Measurements from ENCODE around the gene MRAP.

Gene MRAP

DNA sequence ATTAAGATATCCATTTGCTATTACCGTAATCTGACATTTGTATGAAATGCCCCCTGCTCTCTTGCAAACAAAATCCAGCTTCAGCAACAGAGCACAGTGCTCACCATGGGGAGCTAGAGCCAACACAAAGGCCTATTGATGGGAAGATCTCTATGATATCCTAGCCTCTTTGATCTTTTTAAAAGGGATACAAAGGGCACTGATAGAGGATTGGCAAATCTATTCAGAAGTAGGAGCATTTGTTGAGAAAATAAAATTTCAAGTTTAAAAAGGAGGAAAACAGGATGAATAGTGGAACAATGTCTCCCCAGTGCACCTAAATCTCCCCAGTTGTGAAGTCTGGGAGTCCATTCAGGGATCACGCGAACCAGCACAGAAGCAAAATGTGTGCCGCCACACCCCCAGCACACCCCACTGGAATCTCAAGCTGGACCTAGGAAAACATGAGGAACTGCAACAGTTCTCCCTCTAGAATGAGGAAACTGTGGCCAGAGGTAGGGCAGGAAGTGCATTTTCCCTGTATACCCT, 32.2 kb downstream of the MRAP start:
- no peak overlapping the region for H3K27ac ChIP-seq
- no peak overlapping the region for H3K4me3 ChIP-seq
- DNase-seq (ENCODE audit: low spot score) = peak; percentile 24
- TF ChIP-seq, protein P1, sequence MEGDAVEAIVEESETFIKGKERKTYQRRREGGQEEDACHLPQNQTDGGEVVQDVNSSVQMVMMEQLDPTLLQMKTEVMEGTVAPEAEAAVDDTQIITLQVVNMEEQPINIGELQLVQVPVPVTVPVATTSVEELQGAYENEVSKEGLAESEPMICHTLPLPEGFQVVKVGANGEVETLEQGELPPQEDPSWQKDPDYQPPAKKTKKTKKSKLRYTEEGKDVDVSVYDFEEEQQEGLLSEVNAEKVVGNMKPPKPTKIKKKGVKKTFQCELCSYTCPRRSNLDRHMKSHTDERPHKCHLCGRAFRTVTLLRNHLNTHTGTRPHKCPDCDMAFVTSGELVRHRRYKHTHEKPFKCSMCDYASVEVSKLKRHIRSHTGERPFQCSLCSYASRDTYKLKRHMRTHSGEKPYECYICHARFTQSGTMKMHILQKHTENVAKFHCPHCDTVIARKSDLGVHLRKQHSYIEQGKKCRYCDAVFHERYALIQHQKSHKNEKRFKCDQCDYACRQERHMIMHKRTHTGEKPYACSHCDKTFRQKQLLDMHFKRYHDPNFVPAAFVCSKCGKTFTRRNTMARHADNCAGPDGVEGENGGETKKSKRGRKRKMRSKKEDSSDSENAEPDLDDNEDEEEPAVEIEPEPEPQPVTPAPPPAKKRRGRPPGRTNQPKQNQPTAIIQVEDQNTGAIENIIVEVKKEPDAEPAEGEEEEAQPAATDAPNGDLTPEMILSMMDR (IDR thresholded peaks at IDR 0.05) = no peak

DNA sequence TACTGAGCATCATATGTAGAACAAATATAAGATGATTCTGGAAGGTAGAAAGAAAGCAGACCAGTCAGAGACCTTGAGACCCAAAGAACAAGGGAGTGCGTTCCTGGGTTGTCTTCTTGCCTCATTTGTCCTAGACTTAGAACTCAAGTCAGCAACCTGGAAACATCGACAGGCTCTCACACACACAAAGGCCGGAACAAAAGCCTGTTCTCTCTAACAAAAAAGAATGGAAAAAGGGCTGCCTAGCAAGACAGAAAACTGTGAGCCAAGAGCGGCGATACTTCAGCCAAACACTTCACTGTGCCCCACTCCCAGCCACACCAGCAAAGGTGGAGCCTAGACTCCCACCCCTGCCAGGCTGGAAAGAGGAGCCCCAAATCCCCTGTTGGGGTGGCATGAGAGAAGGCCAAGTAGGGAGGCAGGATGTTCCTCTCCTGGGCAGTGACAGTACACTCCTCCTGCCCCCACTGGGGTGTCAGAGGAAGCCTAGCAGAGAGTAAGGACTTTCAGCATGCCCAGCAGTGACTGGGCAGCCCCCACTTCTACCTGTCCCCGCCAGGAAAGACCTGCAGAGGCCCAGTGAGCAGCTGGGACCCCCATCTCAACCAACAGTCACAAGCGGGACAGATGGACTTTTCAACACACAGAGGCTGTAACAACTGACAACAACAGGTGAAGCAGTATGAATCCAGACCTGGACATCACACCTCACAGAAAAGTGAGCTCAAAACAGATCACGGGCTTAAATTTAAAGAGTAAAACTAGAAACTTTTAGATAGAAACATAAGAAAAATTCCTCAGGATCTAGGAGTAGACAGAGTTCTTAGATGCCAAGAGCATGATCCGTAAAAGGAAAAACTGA, 33.0 kb downstream of the MRAP start:
- peak; percentile 64 for DNase-seq (ENCODE audit: low spot score)
- TF ChIP-seq, protein P1 (IDR thresholded peaks at IDR 0.05) = no peak
- Histone ChIP-seq H3K27ac (no peak overlapping the region), H3K4me3 (no peak overlapping the region)

DNA sequence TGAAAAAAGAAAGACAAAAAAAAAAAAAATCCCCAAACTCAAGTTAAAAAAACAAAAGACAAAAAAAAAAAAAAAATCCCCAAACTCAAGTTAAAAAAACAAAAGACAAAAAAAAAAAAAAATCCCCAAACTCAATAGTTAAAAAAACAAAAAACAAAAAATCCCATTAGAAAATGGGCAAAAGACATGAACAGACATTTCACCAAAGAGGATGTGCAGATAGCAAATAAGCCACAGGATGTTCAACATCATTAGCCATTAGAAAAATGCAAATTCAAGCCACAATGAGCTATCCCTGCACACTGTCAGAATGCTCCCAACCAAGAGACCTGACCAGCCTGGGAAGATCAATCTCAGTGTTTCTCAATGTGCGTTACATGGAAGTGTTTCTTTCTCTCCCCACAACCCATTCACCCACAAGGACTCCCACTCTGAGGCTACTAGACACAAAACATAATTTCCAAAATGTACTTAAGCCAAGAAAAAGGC, 33.9 kb downstream of the MRAP start:
- Histone ChIP-seq H3K27ac (no peak overlapping the region), H3K4me3 (no peak overlapping the region)
- TF ChIP-seq, protein P1 (IDR thresholded peaks at IDR 0.05) = no peak
- no peak for DNase-seq (ENCODE audit: low spot score)

DNA sequence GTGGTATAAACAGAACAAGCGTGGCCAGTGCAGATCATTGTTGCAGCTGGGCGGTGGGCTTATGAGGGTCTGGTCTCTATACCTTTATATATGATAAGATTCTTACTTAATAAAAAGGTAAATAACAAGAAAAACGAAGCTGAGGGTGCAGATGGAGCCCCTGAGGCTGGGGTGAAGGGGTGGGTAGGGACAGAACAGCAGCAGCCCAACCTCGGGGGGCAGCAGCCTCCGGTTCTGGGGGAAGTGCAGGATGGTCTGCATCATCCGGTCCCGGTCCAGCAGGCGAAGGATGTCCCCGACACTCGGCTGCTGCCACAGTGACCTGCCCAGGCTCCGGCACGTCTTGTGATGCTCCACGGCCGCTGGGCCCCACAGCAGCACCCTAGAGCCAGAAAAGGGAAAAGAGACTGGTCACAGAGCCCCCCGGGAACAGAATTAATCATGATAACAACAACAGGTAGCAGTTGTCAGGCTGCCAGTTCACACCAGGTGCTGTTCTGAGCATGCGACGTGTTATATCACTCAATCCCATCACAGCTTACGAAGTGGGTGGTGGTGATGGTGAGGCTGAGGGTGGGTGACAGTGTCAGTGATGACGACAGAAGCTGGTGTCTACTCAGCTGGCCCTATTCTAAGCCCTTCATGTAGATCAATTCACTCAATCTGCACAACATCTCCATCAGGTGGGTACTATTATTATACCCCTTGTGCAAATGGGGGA, 35.5 kb downstream of the MRAP start:
- H3K27ac ChIP-seq = peak overlapping the region in 1 of 2 donors; percentile 21
- DNase-seq (ENCODE audit: low spot score) = no peak
- TF ChIP-seq, protein P1 (IDR thresholded peaks at IDR 0.05) = no peak
- H3K4me3 ChIP-seq = no peak overlapping the region

DNA sequence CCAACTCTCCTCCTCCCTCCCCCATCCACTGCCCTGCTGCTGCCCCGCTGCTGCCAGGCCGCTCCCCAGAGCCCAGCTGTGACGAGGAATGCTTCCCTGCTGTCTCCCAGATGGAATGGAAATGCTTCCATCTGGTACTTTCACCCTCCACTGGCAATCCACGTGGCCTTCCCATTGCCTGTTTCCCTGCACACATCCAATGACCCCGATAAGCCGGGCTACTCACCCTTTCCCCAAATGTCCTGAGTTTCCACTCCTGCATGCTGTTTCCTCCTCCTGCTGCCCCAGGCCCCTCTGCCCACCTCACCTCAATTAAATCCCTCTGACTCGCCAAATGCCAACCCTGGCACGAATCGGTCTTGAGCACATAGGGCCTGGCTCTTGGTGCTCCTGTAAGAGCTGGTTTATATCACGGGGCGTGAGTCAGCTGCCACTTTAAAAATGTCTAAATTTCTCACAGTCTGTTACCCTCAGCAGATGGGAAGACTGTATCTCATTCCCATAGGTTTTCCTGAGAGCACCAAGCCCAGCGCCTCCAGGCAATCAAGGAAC, 36.4 kb downstream of the MRAP start:
- TF ChIP-seq, protein P1 (IDR thresholded peaks at IDR 0.05) = no peak
- Histone ChIP-seq H3K4me3 (no peak overlapping the region), H3K27ac (peak overlapping the region in 1 of 2 donors; percentile 21)
- no peak for DNase-seq (ENCODE audit: low spot score)

DNA sequence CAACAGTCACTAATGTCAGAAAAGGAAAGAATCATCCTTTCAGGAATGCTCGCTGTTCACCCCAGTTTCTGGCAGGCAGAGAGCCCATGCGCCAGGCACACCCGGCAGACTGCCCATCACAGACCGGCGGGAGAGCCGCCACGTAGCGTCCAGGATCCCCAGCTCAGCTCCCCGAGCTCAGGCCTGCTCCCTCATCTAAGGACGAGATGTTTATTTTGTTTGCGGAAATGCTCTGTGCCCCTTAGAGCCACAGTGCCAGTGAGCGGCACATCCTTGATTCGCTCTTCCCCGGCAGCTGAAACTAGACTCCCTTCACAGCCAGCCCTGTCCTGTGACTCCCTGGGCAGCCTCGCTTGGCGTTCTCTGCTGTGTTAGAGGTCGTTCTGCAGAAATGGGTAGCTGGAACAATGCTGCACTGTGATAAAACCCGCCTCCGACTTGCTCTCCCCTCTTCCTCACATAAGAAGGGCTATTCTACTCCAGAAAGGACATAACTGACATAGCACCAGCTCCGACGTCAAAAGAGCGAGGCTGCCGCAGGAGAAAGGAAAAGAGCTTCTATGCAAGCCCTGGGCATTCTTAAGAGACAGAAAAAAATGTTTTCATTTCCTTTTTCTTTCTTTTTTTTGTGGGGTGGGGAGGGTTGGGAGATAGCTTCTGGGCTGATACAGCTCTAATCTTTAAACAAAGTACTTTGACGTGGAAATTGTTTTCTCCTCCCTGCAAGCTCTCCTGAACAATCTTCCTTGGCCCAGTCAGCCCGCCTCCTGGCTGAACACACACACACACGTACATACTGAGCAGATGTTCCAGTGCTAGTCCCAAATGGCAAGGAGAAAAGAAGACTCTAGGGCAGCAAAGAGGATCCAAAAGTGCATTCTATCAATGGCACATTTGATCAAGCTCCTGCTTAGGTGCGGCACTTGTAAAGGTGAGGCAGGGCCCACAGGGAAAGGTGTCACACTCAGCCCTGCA, 37.2 kb downstream of the MRAP start:
- TF ChIP-seq, protein P1 (IDR thresholded peaks at IDR 0.05) = no peak
- peak overlapping the region in 1 of 2 donors; percentile 21 for H3K27ac ChIP-seq
- no peak for DNase-seq (ENCODE audit: low spot score)
- H3K4me3 ChIP-seq = no peak overlapping the region

Data from coronary artery (tissue), 2 donors.